Measurements from ENCODE around the gene CD99L2.

DNA sequence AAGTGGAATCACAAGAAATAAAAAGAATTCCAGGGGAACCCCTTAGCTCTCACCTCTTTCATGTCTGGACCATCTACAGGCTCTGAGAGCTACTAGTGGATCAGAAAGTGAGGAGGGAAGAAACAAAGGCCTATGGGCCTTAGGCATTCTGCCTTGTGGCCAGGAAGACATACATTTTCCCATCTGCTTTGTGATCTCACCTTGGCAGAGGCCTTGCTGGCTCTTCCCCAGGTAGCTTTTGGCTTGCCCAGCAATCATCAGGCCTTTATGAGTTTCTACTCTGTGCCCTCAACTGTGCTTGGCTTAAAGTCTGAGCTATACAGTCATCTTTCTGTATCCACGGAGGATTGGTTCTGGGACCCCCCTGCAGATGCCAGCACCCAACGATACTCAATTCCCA is 28.3 kb upstream of the CD99L2 start:
- TF ChIP-seq POLR2A (IDR thresholded peaks at IDR 0.05) (no peak), POLR2AphosphoS5 (IDR thresholded peaks at IDR 0.05) (no peak)
- TF ChIP-seq, protein P1, sequence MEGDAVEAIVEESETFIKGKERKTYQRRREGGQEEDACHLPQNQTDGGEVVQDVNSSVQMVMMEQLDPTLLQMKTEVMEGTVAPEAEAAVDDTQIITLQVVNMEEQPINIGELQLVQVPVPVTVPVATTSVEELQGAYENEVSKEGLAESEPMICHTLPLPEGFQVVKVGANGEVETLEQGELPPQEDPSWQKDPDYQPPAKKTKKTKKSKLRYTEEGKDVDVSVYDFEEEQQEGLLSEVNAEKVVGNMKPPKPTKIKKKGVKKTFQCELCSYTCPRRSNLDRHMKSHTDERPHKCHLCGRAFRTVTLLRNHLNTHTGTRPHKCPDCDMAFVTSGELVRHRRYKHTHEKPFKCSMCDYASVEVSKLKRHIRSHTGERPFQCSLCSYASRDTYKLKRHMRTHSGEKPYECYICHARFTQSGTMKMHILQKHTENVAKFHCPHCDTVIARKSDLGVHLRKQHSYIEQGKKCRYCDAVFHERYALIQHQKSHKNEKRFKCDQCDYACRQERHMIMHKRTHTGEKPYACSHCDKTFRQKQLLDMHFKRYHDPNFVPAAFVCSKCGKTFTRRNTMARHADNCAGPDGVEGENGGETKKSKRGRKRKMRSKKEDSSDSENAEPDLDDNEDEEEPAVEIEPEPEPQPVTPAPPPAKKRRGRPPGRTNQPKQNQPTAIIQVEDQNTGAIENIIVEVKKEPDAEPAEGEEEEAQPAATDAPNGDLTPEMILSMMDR (IDR thresholded peaks at IDR 0.05), result no peak
